Measurements from ENCODE around the gene MTIF3.
"Not testable (repeated sequence)": the region's sequence is repeated elsewhere in the genome, so short reads cannot be mapped to it uniquely, and the experiment has no call there.

Gene MTIF3

GRCh38 chr13:27404680-27405079 is 45.7 kb downstream of the MTIF3 start:
- TF ChIP-seq, protein P1, sequence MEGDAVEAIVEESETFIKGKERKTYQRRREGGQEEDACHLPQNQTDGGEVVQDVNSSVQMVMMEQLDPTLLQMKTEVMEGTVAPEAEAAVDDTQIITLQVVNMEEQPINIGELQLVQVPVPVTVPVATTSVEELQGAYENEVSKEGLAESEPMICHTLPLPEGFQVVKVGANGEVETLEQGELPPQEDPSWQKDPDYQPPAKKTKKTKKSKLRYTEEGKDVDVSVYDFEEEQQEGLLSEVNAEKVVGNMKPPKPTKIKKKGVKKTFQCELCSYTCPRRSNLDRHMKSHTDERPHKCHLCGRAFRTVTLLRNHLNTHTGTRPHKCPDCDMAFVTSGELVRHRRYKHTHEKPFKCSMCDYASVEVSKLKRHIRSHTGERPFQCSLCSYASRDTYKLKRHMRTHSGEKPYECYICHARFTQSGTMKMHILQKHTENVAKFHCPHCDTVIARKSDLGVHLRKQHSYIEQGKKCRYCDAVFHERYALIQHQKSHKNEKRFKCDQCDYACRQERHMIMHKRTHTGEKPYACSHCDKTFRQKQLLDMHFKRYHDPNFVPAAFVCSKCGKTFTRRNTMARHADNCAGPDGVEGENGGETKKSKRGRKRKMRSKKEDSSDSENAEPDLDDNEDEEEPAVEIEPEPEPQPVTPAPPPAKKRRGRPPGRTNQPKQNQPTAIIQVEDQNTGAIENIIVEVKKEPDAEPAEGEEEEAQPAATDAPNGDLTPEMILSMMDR (conservative IDR thresholded peaks at IDR 0.05; ENCODE audit: low read length) = no peak
- no peak for DNase-seq (ENCODE audit: low read depth)
- H3K4me3 ChIP-seq (ENCODE audit: low read length) = no peak overlapping the region

- H3K4me3 ChIP-seq (ENCODE audit: low read length) = no peak overlapping the region
- no peak for DNase-seq (ENCODE audit: low read depth)
- TF ChIP-seq, protein P1 (conservative IDR thresholded peaks at IDR 0.05; ENCODE audit: low read length) = no peak
Measured at GRCh38 chr13:27403727-27404385, 46.5 kb downstream of the MTIF3 start.

- TF ChIP-seq, protein P1 (conservative IDR thresholded peaks at IDR 0.05; ENCODE audit: low read length) = no peak
- no peak overlapping the region for H3K4me3 ChIP-seq (ENCODE audit: low read length)
- peak; percentile 98 for DNase-seq (ENCODE audit: low read depth)
Measured at GRCh38 chr13:27403203-27403678, 47.1 kb downstream of the MTIF3 start.

- TF ChIP-seq, protein P1 (conservative IDR thresholded peaks at IDR 0.05; ENCODE audit: low read length) = no peak
- DNase-seq (ENCODE audit: low read depth) = no peak
Measured at GRCh38 chr13:27401210-27401609, 49.2 kb downstream of the MTIF3 start.

GRCh38 chr13:27400405-27400804 is 50.0 kb downstream of the MTIF3 start:
- DNase-seq (ENCODE audit: low read depth); H3K4me3 ChIP-seq (ENCODE audit: low read length): not testable (repeated sequence)

More at GRCh38 chr13:27401210-27401609, 49.2 kb downstream of the MTIF3 start:
- H3K4me3 ChIP-seq (ENCODE audit: low read length) = no peak overlapping the region

- TF ChIP-seq, protein P1 (conservative IDR thresholded peaks at IDR 0.05; ENCODE audit: low read length) = no peak
- DNase-seq (ENCODE audit: low read depth) = no peak
- H3K4me3 ChIP-seq (ENCODE audit: low read length) = no peak overlapping the region
Measured at GRCh38 chr13:27398360-27398759, 52.0 kb downstream of the MTIF3 start.

DNA sequence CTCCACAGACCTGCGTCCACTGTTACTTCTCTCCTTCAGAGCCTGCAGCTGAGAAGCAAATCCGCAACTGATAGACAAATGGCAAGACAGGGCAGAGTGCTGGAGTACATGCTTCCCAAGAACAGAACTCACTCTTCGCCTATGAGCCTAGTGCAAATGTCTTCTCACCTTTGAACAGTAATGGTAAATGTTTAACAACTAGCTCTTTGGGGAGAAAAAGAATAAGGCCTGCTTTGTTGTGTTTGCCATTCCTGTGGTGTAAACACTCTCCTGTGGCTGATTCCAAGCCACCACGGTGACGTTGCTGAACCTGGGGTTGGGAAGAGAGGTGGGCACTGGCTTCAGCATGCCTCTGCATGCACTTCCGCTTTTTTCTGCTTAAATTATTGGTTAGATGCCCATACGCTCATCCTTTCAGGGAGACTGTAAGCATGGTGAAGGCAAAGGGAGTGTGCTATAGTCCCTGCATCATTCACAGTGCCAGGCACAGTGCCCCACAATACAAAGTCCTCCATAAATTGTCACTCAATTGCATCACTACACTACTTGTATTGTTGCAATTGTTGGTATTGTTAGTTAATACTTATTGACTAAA is 54.0 kb downstream of the MTIF3 start:
- no peak for DNase-seq (ENCODE audit: low read depth)
- TF ChIP-seq, protein P1 (conservative IDR thresholded peaks at IDR 0.05; ENCODE audit: low read length) = no peak
- no peak overlapping the region for H3K4me3 ChIP-seq (ENCODE audit: low read length)
